GM18870 (cell line): ENCODE results near the gene LGALS4.
"Not testable (repeated sequence)": the region's sequence is repeated elsewhere in the genome, so short reads cannot be mapped to it uniquely, and the experiment has no call there.

ENCODE experiments used
- ATAC-seq: cut with Tn5 transposase; IDR thresholded peaks from one replicate; pipeline ENCODE4 v1.9.1; 2021; ENCODE audit warnings: moderate library complexity; ENCODE audit not compliant: unreplicated experiment

LGALS4 gene

GRCh38 chr19:38800577-38801347 lies 12.0 kb downstream of the LGALS4 start:
- no peak for ATAC-seq

DNA sequence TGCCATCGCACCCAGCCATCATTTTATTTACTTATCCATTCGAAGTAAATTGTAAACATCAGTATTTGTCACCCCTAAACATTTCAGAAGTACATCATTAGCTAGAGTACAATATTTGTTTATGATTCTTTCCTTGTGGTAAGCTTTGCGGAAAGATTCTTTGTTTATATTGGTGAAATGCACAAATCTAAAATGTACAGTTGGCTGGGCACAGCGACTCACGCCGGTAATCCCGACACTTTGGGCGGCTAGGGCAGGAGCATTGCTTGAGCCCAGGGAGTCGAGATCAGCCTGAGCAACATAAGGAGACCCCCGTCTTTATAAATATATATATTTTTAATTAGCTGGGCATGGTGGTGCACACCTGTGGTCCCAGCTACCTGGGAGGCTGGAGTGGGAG lies 13.6 kb downstream of the LGALS4 start:
- no peak for ATAC-seq

- not testable (repeated sequence) for ATAC-seq
Observed at GRCh38 chr19:38797781-38798180, 15.0 kb downstream of the LGALS4 start.

- no peak for ATAC-seq
Observed at GRCh38 chr19:38796154-38796553, 16.6 kb downstream of the LGALS4 start.

- no peak for ATAC-seq
Observed at GRCh38 chr19:38795549-38795948, 17.2 kb downstream of the LGALS4 start.

- ATAC-seq = no peak
Observed at GRCh38 chr19:38793671-38794070, 19.1 kb downstream of the LGALS4 start.

DNA sequence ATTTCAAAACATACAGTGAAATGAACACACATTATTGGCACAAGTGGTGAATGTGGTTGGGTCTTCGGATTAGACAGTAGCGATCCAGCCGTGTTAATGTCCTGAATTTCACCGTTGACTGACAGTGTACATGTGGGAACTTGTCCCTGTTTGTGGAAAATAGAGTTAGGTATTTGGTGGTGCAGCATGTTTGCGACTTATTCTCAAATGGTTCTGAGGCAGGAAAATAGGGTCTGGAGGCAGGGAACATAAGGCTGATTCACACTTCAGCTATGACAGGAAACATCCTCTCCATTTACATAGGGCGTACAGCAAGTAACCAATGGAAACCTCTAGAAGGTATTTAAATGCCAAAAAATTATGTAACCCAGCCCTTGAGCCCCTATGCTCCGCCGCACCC lies 19.6 kb downstream of the LGALS4 start:
- ATAC-seq = no peak

DNA sequence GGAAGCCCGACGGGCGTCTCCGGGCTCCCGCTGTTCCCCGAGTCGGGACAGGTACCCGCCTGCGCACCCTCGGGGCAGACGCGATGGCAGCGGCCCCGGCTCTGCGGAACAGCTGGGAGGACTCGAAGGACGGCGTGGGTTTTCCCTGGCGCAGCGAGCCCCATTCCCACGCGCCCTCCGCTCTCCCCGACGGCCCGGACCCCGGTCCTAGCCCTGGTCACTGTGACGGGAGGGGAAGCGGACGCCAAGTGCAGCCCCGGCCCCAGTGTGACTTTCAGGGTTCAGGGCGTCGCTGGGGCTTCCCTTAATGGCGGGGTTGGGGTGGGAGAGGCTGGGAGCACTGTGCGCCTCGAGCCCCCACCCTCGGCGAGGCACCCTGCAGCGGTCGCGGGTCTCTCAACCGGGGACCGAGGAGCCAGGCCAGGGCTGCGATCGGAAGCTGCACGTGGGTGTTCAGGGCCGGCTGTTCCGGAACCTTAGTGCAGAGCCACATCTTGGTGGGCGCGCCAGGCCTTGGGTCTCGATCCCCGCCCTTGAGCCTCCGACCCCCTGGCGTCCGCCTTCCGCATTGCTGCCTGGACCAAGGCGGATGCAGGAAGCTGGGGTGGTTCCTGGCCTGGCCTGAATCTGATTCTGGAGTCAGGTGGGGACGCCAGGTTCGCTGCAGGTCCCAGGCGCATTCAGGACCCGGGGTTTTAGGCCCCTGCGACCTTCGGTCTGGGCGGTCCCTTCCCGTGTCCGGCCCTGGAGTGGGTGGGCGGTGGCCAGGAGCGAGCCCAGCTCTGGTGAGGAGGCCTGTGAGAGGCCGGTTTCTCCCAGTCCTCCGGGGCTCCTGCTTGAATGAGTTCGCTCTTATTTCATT lies 20.3 kb downstream of the LGALS4 start:
- ATAC-seq = no peak

GRCh38 chr19:38791451-38792064 lies 21.2 kb downstream of the LGALS4 start:
- ATAC-seq = not testable (repeated sequence)

- ATAC-seq = not testable (repeated sequence)
Observed at GRCh38 chr19:38790507-38791403, 22.0 kb downstream of the LGALS4 start.

- ATAC-seq = no peak
Observed at GRCh38 chr19:38788478-38789243, 24.1 kb downstream of the LGALS4 start, which contains the start of gene LGALS7B. TSS of gene LGALS7B (plus strand) at chr19:38789200. CDS start at chr19:38789227, 27 bp downstream.

DNA sequence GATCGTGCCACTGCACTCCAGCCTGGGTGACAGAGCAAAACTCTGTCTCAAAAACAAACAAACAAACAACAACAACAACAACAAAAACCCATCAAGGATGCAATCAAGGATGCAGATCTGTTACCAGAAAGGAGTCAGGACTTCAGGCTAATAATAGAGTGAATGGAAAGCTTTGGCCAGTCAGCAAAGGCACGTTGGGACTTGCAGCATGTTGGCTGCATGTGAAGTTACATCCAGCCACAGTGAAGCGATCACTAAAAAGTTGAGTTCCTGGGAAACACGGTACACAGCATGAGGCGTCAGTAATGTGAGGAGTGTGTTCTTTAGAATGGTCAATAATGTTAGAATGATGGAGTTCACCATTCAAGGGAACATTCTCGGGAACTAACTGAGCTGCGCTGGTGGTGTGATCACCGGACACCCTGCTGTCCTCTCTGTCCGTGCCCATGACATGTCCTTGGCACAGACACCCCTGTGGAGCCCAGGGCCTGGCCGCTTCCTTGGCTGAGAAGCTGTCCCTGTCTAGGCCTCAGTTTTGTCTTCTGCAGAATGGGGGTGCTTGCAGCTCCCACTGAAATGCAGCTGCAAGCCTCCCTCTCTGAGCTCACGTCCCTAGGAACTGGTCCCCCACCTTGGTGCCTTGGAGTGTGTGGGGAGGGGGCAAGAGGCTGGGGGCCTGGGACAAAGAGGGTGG lies 26.0 kb downstream of the LGALS4 start:
- ATAC-seq = no peak

DNA sequence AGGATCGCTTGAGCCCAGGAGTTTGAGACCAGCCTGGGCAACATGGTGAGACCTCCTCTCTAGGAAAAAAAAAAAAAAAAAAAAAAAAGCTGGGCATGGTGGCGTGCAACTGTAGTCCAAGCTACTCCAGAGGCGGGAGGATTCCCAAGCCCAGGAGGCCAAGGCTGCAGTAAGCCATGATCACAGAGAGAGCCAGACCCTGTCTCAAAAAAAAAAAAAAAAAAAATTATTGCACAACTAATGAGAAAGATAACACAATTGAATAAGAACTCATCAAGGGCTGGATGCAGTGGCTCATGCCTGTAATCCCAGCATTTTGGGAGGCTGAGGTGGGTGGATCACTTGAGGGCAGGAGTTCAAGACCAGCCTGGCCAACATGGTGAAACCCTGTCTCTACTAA lies 26.7 kb downstream of the LGALS4 start:
- ATAC-seq = not testable (repeated sequence)

DNA sequence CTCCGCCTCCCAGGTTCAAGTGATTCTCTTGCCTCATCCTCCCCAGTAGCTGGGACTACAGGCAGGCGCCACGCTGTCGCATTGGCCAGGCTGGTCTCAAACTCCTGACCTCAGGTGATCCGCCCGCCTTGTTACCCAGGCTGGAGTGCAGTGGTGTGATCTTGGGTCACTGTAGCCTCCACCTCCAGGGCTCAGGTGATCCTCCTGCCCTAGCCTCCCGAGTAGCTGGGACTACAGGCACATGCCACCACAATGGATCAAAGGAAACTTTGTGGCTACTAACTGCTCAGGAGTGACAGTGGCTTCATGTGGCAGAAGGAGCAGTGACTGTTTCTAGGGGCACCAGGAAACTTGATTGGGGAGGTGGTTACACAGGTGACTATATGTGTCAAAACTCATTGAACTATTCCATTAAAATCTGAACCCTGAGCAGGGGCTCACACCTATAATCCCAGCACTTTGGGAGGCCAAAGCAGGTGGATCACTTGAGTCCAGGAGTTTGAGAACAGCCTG lies 27.5 kb downstream of the LGALS4 start:
- ATAC-seq = no peak

- no peak for ATAC-seq
Observed at GRCh38 chr19:38784224-38784623, 28.5 kb downstream of the LGALS4 start.

GRCh38 chr19:38782212-38782611 lies 30.5 kb downstream of the LGALS4 start:
- not testable (repeated sequence) for ATAC-seq

DNA sequence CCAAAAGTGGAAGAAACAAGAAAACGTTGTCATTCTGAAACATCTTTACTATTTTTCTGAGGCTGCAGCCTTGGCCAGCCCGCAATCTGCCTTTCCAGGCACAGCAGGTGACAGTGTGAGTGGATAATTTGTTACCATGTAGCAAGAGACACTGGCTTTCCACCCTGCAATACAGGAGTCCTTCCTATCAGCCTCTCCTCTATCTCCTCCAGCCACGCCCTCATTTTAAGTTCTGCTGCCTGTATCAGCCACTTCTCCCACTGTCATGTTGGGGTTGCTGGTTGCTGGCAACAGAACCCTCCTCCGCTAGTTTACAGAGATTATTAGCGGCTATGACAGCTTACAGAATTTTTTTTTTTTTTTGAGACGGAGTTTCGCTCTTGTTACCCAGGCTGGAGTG lies 31.7 kb downstream of the LGALS4 start:
- no peak for ATAC-seq

DNA sequence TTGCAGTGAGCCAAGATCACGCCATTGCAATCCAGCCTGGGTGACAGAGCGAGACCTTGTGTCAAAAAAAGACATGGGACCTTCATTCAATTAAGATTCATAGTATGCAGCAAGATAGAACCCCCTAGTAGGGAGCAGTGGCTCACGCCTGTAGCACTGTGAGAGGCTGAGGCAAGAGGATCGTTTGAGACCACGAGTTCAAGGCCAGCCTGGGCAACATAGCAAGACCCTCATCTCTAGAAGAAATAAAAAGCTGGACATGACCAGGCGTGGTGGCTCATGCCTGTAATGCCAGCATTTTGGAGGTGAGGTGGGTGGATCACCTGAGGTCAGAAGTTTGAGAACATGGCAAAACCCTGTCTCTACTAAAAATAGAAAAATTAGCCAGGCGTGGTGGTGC lies 32.3 kb downstream of the LGALS4 start:
- ATAC-seq = no peak

- ATAC-seq = no peak
Observed at GRCh38 chr19:38778733-38779132, 34.0 kb downstream of the LGALS4 start.
